Left ventricle myocardium inferior (tissue), 1 donor: ENCODE data around the gene NUDT21. TPM values are rescaled to one million over a fixed set of nuclear protein-coding genes. Genes with fewer than 3 reads are reported as not detected.

Experiments used
- DNase-seq: peaks from one replicate; pipeline ENCODE4 v3.0.0-alpha.2; 2020
- H3K27ac ChIP-seq: fragments of 200-600 bp; replicated peaks from 2 replicates; pipeline ENCODE4 v1.8.0; 2021
- H3K27me3 ChIP-seq: fragments of 200-600 bp; 2 replicates; pipeline ENCODE4 v1.8.0; 2021; ENCODE audit warnings: low read depth
- H3K36me3 ChIP-seq: fragments of 200-600 bp; 2 replicates; pipeline ENCODE4 v1.8.0; 2021
- H3K4me1 ChIP-seq: fragments of 200-600 bp; 2 replicates; pipeline ENCODE4 v1.8.0; 2021
- H3K4me3 ChIP-seq: fragments of 200-600 bp; 2 replicates; pipeline ENCODE4 v1.8.0; 2021; ENCODE audit warnings: mild to moderate bottlenecking, moderate library complexity
- H3K9me3 ChIP-seq: fragments of 200-600 bp; replicated peaks from 2 replicates; pipeline ENCODE4 v1.8.0; 2021
- intact Hi-C: fragments of 100-400 bp; cut with micrococcal nuclease; formaldehyde crosslinking; loops from one replicate; pipeline ENCODE4 v1.11.0; 2022
- total RNA-seq: library from RNA; stranded (reverse); fragmentation: NEBNext Ultra II Directional; extraction: Animal tissue kit (Norgen Biotek cat#: 25700); gene quantifications from one replicate; pipeline ENCODE4 v1.2.1, GENCODE V29; 2021
- TF ChIP-seq, protein P1 (sequence below): fragments of 200-600 bp; IDR thresholded peaks from 2 replicates; pipeline ENCODE4 v1.8.0; 2021; ENCODE audit warnings: antibody characterized with exemption, mild to moderate bottlenecking, borderline replicate concordance
- donor health status: DM: no; HTN: yes; CAD: no; lungs with severe emphysema.

The NUDT21 gene
- total RNA-seq, 1 donor from 2014 or later = 59.5 TPM

DNA sequence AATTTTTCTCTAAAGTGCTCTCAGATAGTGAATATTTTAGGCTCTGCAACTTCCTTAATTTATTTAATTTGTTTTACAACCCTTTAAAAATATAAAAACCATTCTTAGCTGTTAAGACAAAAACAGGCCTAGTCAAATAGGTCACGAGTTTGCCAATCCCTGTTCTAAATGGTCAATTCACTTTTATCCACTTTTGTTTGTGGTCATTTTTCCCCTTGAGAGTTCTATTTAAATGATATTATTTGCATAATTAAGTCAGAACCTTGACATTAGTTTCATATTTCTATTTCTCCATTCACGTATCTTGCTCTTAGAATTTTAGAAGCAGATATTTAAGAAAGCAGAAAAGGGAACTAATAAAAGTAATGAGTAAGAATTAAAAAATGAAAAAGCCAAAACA, 29.8 kb downstream of the NUDT21 start:
- no peak overlapping the region for H3K27ac ChIP-seq
- intact Hi-C loops = no loop called here
- H3K36me3 ChIP-seq = no peaks in the 10 kb centered on the region
- peaks cover 50% of the 10 kb centered on the region for H3K4me1 ChIP-seq
- H3K4me3 ChIP-seq = no peak overlapping the region
- H3K27me3 ChIP-seq = no peaks in the 10 kb centered on the region
- DNase-seq = no peak
- H3K9me3 ChIP-seq = no peaks in the 10 kb centered on the region
- TF ChIP-seq, protein P1, sequence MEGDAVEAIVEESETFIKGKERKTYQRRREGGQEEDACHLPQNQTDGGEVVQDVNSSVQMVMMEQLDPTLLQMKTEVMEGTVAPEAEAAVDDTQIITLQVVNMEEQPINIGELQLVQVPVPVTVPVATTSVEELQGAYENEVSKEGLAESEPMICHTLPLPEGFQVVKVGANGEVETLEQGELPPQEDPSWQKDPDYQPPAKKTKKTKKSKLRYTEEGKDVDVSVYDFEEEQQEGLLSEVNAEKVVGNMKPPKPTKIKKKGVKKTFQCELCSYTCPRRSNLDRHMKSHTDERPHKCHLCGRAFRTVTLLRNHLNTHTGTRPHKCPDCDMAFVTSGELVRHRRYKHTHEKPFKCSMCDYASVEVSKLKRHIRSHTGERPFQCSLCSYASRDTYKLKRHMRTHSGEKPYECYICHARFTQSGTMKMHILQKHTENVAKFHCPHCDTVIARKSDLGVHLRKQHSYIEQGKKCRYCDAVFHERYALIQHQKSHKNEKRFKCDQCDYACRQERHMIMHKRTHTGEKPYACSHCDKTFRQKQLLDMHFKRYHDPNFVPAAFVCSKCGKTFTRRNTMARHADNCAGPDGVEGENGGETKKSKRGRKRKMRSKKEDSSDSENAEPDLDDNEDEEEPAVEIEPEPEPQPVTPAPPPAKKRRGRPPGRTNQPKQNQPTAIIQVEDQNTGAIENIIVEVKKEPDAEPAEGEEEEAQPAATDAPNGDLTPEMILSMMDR = no peak

GRCh38 chr16:56420613-56421012, 30.5 kb downstream of the NUDT21 start:
- TF ChIP-seq, protein P1 = no peak
- Histone ChIP-seq H3K9me3 (no peaks in the 10 kb centered on the region), H3K36me3 (no peaks in the 10 kb centered on the region), H3K27ac (no peak overlapping the region), H3K4me3 (no peak overlapping the region), H3K4me1 (peaks cover 47% of the 10 kb centered on the region), H3K27me3 (no peaks in the 10 kb centered on the region)
- intact Hi-C loops = no loop called here
- DNase-seq = no peak

- DNase-seq = no peak
- Histone ChIP-seq H3K36me3 (no peaks in the 10 kb centered on the region), H3K4me3 (no peak overlapping the region), H3K27ac (no peak overlapping the region), H3K27me3 (no peaks in the 10 kb centered on the region), H3K9me3 (no peaks in the 10 kb centered on the region), H3K4me1 (peaks cover 52% of the 10 kb centered on the region)
- intact Hi-C loops = no loop called here
- TF ChIP-seq, protein P1 = no peak
These were observed 31.2 kb downstream of the NUDT21 start for GRCh38 chr16:56419740-56420548.

GRCh38 chr16:56417138-56417537, 34.0 kb downstream of the NUDT21 start:
- H3K27me3 ChIP-seq = no peaks in the 10 kb centered on the region
- H3K27ac ChIP-seq = no peak overlapping the region
- H3K4me3 ChIP-seq = no peak overlapping the region
- peaks cover 13% of the 10 kb centered on the region for H3K36me3 ChIP-seq
- TF ChIP-seq, protein P1 = no peak
- no peak for DNase-seq
- peaks cover 34% of the 10 kb centered on the region for H3K4me1 ChIP-seq
- no peaks in the 10 kb centered on the region for H3K9me3 ChIP-seq
- intact Hi-C loops = no loop called here

GRCh38 chr16:56415875-56416274, 35.3 kb downstream of the NUDT21 start:
- TF ChIP-seq, protein P1 = no peak
- peaks cover 27% of the 10 kb centered on the region for H3K4me1 ChIP-seq
- H3K4me3 ChIP-seq = no peak overlapping the region
- H3K36me3 ChIP-seq = peaks cover 25% of the 10 kb centered on the region
- H3K9me3 ChIP-seq = no peaks in the 10 kb centered on the region
- no peak overlapping the region for H3K27ac ChIP-seq
- DNase-seq = no peak
- H3K27me3 ChIP-seq = no peaks in the 10 kb centered on the region
- intact Hi-C loops = no loop called here
